GM21528 (cell line): ENCODE results near the gene MACC1.

Experiments used
- ATAC-seq: cut with Tn5 transposase; IDR thresholded peaks from one replicate; pipeline ENCODE4 v1.9.1; 2021; ENCODE audit warnings: mild to moderate bottlenecking, moderate library complexity; ENCODE audit not compliant: unreplicated experiment, low FRiP score

Gene MACC1

GRCh38 chr7:20232848-20233247 is 15.7 kb upstream of the MACC1 start:
- no peak for ATAC-seq

DNA sequence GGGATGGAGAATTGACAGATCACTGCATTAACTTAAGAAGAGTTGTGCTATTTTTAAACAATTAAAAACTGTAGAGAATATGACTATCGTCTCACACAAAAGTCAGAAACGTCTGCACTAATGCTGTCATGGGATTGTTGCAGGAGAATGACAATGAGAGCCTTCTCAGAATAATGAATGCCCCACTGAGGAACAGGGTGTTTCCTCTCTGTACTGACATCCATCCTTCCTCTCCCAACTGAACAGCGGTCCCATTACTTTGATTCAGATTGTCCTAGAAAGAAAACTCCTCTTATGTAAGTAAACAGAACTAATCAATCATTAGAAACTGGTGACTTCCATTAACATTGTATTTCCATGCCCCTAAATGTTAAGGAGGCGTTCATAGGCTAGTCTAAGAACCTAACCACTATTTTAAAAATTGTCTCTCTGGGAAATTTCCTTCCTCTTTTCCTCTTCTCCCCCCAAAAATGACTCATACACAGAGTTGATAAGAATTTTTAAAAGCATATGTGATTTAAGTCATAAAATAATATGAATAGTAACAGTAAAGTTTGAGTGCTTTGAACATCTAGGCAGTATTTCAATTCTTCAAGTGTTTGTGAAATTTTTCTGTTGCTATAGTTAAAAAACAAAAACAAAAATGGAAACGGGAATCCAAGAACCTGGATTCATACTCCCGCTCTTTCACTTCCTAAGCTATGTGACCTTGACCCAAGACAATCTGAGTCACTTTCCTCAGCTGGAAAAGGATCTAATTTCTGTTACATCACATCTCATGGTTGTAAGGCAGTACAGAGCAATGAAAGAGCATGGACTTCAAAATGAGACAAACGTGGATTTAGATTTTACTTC is 12.7 kb upstream of the MACC1 start:
- ATAC-seq: no peak

- ATAC-seq: no peak
These were observed 11.9 kb upstream of the MACC1 start for GRCh38 chr7:20229081-20229480.

DNA sequence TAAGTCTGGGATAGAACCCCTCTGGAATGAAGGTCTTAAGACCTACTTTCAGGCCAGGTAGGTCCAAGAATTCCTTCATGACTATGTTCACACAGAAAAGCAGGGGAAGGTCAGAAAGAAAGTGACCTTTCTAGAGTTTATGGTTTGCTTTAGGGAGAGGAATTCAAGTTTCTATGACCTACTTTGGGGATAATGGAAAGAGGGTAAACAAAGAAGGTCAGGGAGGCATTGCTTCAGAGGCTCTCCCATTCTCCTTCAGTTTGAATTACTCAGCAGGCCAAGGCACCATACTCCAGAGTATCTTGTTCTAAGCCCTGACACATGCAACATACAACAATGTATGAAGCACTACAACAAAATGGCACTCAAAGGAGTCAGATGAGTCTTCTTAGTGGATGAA is 11.5 kb upstream of the MACC1 start:
- ATAC-seq: no peak

- ATAC-seq: no peak
These were observed 10.2 kb upstream of the MACC1 start for GRCh38 chr7:20227291-20227795.

GRCh38 chr7:20226860-20227259 is 9.7 kb upstream of the MACC1 start:
- no peak for ATAC-seq

DNA sequence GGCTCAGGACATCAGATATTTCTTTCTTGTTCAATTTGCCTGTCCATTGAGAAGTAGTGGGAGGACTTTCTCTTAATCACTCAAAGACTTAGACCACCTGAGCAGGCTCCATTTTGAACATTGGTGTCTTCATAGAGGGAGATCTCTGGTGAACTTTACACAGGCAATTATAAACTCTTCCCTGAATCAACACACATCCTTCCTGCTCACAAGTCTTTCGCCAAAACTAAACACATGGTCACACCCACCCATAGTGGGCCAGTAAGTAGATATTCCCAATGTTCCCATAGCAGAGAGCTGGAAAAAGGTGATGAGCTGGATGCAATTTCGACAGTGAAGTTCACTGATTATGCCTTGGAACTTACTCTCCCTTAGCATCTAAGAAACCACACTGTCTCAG is 8.2 kb upstream of the MACC1 start:
- no peak for ATAC-seq

DNA sequence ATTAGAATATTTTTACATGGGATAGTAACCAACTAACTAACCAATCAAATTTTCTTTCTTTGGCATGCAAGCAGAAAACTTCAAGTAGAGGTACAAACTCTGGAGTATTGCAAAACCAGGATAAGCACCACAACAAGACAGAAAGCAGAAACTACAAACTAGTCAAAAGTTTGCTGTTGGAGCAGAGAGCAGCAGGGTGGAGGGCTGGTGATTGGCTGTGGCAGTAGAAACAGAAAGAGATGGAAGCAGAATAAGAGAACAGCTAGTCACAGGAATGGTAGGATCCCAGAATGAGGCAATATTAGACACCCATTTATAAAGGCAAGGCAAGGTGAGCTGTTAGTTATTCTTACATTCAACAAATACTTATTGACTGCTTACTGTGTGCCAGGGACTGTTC is 6.8 kb upstream of the MACC1 start:
- ATAC-seq: no peak

- no peak for ATAC-seq
These were observed 6.2 kb upstream of the MACC1 start for GRCh38 chr7:20223356-20223755.

- no peak for ATAC-seq
These were observed 5.1 kb upstream of the MACC1 start for GRCh38 chr7:20222219-20222828.

DNA sequence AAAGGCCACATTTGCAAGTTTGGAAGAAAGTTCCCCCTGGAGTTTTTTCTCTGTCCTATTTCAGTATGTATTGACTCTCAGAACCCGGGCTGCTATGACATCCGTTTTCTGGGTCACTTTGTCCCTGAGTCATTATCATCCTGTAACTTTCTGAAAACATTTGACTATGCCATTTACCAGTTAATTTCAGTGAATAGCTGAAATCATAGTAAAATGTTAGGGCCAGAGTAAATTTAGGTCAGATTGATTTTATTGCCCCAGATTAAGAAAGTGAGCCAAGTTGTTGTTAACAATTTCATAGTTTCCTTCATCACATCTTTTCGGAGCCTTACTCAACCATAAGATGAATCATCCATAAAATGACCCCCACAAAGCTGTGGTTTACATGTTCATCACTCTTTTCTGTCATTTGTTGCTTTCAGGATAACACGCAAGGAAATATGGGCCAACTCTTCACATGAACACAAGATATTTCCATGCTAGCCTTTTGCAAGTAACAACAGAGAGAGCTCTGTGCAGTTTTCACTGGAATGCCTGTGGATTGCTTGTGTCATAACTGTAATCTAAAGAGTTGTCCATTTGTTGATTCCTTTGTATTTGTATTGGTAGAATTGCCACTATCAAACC is 3.9 kb upstream of the MACC1 start:
- ATAC-seq: peak; percentile 18

DNA sequence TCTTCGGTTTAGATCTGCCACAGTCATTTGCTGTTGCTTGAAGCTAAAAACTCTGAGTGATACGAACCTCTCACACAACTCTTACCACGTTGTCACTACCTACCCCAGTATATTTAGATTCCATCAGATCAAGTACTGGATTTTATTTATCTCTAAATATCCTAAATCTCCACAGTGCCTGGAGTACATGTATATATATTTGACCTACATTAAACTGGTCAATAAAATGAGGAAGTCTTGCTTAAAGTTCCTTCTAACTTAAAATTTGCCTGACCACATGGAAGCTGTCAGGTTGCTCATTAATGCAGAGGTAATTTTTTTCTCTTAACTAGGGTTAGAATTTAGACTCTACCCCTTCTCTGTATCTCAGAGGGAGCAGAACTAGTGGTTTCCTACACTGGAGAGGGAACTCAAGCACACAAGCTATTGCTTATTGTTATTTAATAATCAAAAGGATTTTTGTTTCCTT is 3.1 kb upstream of the MACC1 start:
- peak; percentile 32 for ATAC-seq

- ATAC-seq: peak; percentile 87
These were observed 2.5 kb upstream of the MACC1 start for GRCh38 chr7:20219446-20220292.

GRCh38 chr7:20219062-20219445 is 1.9 kb upstream of the MACC1 start:
- ATAC-seq: no peak

- ATAC-seq: no peak
These were observed 1.1 kb upstream of the MACC1 start for GRCh38 chr7:20218279-20218678.

DNA sequence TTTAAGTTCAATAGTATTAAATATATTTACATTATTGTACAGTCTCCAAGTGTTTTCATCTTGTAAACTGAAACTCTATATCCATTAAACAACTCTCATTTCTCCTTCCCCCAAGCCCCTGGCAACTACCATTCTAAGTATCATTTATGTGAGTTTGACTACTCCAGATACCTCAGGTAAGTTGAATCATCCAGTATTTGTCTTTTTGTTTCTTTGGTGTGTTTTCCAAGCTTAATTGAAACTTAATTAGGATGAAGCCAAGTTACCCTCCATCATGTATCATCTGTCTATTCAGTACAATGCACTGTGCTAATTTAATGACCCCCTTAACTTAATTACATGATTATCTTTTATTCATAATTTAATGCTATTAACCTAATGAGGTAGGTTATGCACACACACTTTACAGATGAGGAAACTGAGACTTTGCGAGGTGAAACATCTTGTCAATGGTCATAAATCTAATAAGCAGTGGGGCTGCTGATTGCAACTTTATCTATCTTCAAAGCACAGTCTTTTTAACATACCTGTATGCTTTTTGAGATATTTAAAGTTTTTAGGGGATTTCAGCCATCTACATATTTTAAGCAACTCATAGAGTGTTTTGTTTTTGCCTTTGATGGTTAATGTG is 663 bp downstream of the MACC1 start:
- ATAC-seq: no peak

DNA sequence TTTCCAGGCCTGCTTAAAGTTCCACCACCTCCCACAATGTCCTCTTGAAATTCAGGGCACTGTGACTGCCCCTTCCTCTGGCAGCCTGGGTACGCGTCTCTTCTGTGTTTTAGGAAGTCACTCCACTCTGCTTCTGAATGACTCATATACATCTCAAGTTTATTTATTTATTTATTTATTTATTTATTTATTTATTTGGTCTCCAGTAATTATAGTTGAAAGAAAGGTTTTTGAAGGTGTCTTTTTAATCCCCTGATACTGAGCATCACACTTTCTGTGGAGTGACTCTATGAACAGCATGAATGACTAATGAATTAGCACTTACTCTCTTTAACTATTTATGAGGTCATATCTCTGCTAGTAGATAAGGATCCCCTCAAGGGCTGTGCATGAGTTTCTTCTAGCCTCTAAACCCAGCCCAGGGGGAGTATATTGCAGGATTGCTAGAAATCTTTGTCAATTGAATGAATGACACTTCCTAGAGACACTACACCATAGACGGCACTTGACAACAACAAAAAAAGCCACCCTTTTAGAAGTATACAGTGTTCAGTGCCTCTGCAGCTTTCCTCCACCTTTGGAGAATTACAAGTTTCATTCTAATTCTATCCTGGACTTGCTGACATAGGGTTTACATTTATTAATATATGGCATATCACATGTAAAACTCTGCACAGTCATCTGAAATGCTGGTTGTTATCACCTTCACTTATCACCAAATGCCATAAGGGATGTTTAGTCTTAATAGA is 2.1 kb downstream of the MACC1 start:
- no peak for ATAC-seq

GRCh38 chr7:20214132-20214531 is 3.1 kb downstream of the MACC1 start:
- no peak for ATAC-seq

DNA sequence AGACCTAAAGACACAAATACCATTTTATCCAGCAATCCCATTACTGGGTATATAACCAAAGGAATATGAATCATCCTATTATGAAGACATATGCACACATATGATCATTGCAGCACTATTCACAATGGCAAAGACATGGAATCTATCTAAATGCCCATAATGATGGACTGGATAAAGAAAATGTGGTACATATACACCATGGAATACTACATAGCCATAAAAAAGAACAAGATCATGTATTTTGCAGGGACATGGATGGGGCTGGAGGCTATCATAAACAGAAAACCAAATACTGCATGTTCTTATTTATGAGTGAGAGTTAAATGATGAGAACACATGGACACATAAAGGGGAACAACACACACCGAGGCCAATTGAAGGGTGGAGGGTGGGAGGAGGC is 3.8 kb downstream of the MACC1 start:
- no peak for ATAC-seq
